ENCODE data around the gene DMRTC2. TPM values are rescaled to one million over a fixed set of nuclear protein-coding genes. Genes with fewer than 3 reads are reported as not detected.
A peak's percentile ranks its signal among the peaks of the same experiment; 100 is the strongest.

DMRTC2 gene
- total and polyA plus RNA-seq, 2 of the 13 experiments (the other 11 are each of a cell fraction or from before 2014, with no cell fraction given), result not detected

- TF ChIP-seq MED1 (CRISPR knock-in tag; IDR thresholded peaks at IDR 0.05) (no peak), GATAD1 (CRISPR knock-in tag; IDR thresholded peaks at IDR 0.05) (peak; percentile 43), MED13 (CRISPR knock-in tag; IDR thresholded peaks at IDR 0.05) (peak; percentile 55; the same call in 1 of the 2 replicates), SOX13 (IDR thresholded peaks at IDR 0.05) (no peak), SOX13 (CRISPR knock-in tag; conservative IDR thresholded peaks at IDR 0.05 in 1 of 2, IDR thresholded peaks at IDR 0.05 in 1 of 2) (peak in 1 of 2 experiments; percentile 78; a peak in 2 of 4 replicates), ZNF331 (CRISPR knock-in tag; IDR thresholded peaks at IDR 0.05) (peak; percentile 86), ZFP82 (CRISPR knock-in tag; IDR thresholded peaks at IDR 0.05; ENCODE audit: borderline replicate concordance) (no peak), CREM (IDR thresholded peaks at IDR 0.05) (peak; percentile 55), CREM (CRISPR knock-in tag; IDR thresholded peaks at IDR 0.05) (no peak), RFXAP (CRISPR knock-in tag; IDR thresholded peaks at IDR 0.05; ENCODE audit: borderline replicate concordance) (peak; percentile 61; the same call in 1 of the 2 replicates), NFKB2 (CRISPR knock-in tag; IDR thresholded peaks at IDR 0.05; ENCODE audit: borderline replicate concordance) (peak; percentile 50; the same call in 1 of the 2 replicates), THAP11 (CRISPR knock-in tag; IDR thresholded peaks at IDR 0.05) (peak; percentile 74), IRF2 (CRISPR knock-in tag; IDR thresholded peaks at IDR 0.05) (peak; percentile 60; the same call in 1 of the 2 replicates), MAZ (IDR thresholded peaks at IDR 0.05; ENCODE audit: borderline replicate concordance, low read depth, low read length) (peak; percentile 89), MAZ (CRISPR knock-in tag; IDR thresholded peaks at IDR 0.05; ENCODE audit: low read depth) (peak; percentile 82), CHD2 (IDR thresholded peaks at IDR 0.05; ENCODE audit: low read depth, low read length) (no peak), KDM2A (CRISPR knock-in tag; IDR thresholded peaks at IDR 0.05; ENCODE audit: borderline replicate concordance, low read depth) (peak; percentile 70; the same call in 1 of the 2 replicates), ZNF136 (CRISPR knock-in tag; IDR thresholded peaks at IDR 0.05; ENCODE audit: low read depth) (0 out of 2 replicates have a peak, but pooled peaks have one; percentile 79), MBNL3 (CRISPR knock-in tag; conservative IDR thresholded peaks at IDR 0.05) (no peak), ZNF562 (CRISPR knock-in tag; IDR thresholded peaks at IDR 0.05; ENCODE audit: borderline replicate concordance) (no peak), SMAD1 (CRISPR knock-in tag; IDR thresholded peaks at IDR 0.05; ENCODE audit: borderline replicate concordance, low read depth) (no peak)
- TF ChIP-seq, protein P1, sequence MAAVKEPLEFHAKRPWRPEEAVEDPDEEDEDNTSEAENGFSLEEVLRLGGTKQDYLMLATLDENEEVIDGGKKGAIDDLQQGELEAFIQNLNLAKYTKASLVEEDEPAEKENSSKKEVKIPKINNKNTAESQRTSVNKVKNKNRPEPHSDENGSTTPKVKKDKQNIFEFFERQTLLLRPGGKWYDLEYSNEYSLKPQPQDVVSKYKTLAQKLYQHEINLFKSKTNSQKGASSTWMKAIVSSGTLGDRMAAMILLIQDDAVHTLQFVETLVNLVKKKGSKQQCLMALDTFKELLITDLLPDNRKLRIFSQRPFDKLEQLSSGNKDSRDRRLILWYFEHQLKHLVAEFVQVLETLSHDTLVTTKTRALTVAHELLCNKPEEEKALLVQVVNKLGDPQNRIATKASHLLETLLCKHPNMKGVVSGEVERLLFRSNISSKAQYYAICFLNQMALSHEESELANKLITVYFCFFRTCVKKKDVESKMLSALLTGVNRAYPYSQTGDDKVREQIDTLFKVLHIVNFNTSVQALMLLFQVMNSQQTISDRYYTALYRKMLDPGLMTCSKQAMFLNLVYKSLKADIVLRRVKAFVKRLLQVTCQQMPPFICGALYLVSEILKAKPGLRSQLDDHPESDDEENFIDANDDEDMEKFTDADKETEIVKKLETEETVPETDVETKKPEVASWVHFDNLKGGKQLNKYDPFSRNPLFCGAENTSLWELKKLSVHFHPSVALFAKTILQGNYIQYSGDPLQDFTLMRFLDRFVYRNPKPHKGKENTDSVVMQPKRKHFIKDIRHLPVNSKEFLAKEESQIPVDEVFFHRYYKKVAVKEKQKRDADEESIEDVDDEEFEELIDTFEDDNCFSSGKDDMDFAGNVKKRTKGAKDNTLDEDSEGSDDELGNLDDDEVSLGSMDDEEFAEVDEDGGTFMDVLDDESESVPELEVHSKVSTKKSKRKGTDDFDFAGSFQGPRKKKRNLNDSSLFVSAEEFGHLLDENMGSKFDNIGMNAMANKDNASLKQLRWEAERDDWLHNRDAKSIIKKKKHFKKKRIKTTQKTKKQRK (IDR thresholded peaks at IDR 0.05; ENCODE audit: low read length), result no peak
- TF ChIP-seq, protein P2, sequence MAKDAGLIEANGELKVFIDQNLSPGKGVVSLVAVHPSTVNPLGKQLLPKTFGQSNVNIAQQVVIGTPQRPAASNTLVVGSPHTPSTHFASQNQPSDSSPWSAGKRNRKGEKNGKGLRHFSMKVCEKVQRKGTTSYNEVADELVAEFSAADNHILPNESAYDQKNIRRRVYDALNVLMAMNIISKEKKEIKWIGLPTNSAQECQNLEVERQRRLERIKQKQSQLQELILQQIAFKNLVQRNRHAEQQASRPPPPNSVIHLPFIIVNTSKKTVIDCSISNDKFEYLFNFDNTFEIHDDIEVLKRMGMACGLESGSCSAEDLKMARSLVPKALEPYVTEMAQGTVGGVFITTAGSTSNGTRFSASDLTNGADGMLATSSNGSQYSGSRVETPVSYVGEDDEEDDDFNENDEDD (CRISPR knock-in tag; IDR thresholded peaks at IDR 0.05; ENCODE audit: borderline replicate concordance), result peak; percentile 13; the same call in 1 of the 2 replicates
- TF ChIP-seq, protein P3, sequence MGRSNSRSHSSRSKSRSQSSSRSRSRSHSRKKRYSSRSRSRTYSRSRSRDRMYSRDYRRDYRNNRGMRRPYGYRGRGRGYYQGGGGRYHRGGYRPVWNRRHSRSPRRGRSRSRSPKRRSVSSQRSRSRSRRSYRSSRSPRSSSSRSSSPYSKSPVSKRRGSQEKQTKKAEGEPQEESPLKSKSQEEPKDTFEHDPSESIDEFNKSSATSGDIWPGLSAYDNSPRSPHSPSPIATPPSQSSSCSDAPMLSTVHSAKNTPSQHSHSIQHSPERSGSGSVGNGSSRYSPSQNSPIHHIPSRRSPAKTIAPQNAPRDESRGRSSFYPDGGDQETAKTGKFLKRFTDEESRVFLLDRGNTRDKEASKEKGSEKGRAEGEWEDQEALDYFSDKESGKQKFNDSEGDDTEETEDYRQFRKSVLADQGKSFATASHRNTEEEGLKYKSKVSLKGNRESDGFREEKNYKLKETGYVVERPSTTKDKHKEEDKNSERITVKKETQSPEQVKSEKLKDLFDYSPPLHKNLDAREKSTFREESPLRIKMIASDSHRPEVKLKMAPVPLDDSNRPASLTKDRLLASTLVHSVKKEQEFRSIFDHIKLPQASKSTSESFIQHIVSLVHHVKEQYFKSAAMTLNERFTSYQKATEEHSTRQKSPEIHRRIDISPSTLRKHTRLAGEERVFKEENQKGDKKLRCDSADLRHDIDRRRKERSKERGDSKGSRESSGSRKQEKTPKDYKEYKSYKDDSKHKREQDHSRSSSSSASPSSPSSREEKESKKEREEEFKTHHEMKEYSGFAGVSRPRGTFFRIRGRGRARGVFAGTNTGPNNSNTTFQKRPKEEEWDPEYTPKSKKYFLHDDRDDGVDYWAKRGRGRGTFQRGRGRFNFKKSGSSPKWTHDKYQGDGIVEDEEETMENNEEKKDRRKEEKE (IDR thresholded peaks at IDR 0.05), result no peak
These were observed 43.0 kb downstream of the DMRTC2 start (continued) for GRCh38 chr19:41887711-41888382.
